HepG2 (cell line): ENCODE measurements around the gene GFY. TPM values are rescaled to one million over a fixed set of nuclear protein-coding genes. Genes with fewer than 3 reads are reported as not detected.

Source experiments
- HMGA1 ChIP-seq: sonication (generic); formaldehyde crosslinking; conservative IDR thresholded peaks from 2 replicates; pipeline ENCODE4 v1.4.0; 2020; ENCODE audit warnings: missing genetic modification reagents
- JARID2 ChIP-seq: sonication (generic); formaldehyde crosslinking; IDR thresholded peaks from 2 replicates; pipeline ENCODE4 v1.8.1; 2023; ENCODE audit warnings: missing genetic modification reagents, inconsistent platforms; ENCODE audit not compliant: insufficient replicate concordance
- MEF2D ChIP-seq: sonication (generic); formaldehyde crosslinking; IDR thresholded peaks from 2 replicates; pipeline ENCODE4 v1.5.1; 2020; ENCODE audit warnings: mild to moderate bottlenecking, missing genetic modification reagents
- NR2C2 ChIP-seq: sonication (generic); formaldehyde crosslinking; IDR thresholded peaks from 2 replicates; pipeline ENCODE4 v1.4.0; 2020; ENCODE audit warnings: missing genetic modification reagents, mild to moderate bottlenecking, moderate library complexity, borderline replicate concordance
- SMC3 ChIP-seq: IDR thresholded peaks from 2 replicates; pipeline ENCODE4 v1.6.1; 2011; ENCODE audit warnings: low read length, improper control_type of control experiment
- SNAI1 ChIP-seq: sonication (generic); formaldehyde crosslinking; IDR thresholded peaks from 2 replicates; pipeline ENCODE4 v1.5.0; 2020; ENCODE audit warnings: mild to moderate bottlenecking, missing genetic modification reagents, borderline replicate concordance
- SRSF9 ChIP-seq: fragments of 200-400 bp; formaldehyde crosslinking; IDR thresholded peaks from 2 replicates; pipeline ENCODE4 v1.6.1; 2018; ENCODE audit warnings: borderline replicate concordance, mild to moderate bottlenecking, low read depth, low read length; ENCODE audit not compliant: insufficient read depth, poor library complexity, severe bottlenecking
- TBP ChIP-seq: sonication (generic); formaldehyde crosslinking; IDR thresholded peaks from 2 replicates; pipeline ENCODE4 v1.5.0; 2020; ENCODE audit warnings: missing genetic modification reagents
- U2AF1 ChIP-seq: fragments of 200-400 bp; formaldehyde crosslinking; optimal IDR thresholded peaks from 2 replicates; pipeline ENCODE3; 2017; ENCODE audit warnings: mild to moderate bottlenecking, low read depth, low read length
- XBP1 ChIP-seq: sonication (generic); formaldehyde crosslinking; IDR thresholded peaks from 2 replicates; pipeline ENCODE4 v1.5.0; 2020; ENCODE audit warnings: missing genetic modification reagents
- ZBTB1 ChIP-seq: sonication (generic); formaldehyde crosslinking; IDR thresholded peaks from 2 replicates; pipeline ENCODE4 v1.4.0; 2020; ENCODE audit warnings: missing genetic modification reagents, borderline replicate concordance
- ZFP36 ChIP-seq: fragments of 150-350 bp; IDR thresholded peaks from 2 replicates; pipeline ENCODE4 v1.6.1; 2018; ENCODE audit warnings: borderline replicate concordance, low read length, low read depth; ENCODE audit not compliant: partially characterized antibody
- ZNF33A ChIP-seq: sonication (generic); formaldehyde crosslinking; IDR thresholded peaks from 2 replicates; pipeline ENCODE4 v1.5.1; 2020; ENCODE audit warnings: missing genetic modification reagents, mild to moderate bottlenecking, moderate library complexity, borderline replicate concordance
- ZNF607 ChIP-seq: sonication (generic); formaldehyde crosslinking; IDR thresholded peaks from 2 replicates; pipeline ENCODE4 v1.5.1; 2020; ENCODE audit warnings: missing genetic modification reagents, mild to moderate bottlenecking, borderline replicate concordance
- ZNF772 ChIP-seq: sonication (generic); formaldehyde crosslinking; IDR thresholded peaks from 2 replicates; pipeline ENCODE4 v1.5.0; 2020; ENCODE audit warnings: mild to moderate bottlenecking, missing genetic modification reagents
- ZNF775 ChIP-seq: sonication (generic); formaldehyde crosslinking; IDR thresholded peaks from 2 replicates; pipeline ENCODE4 v1.4.0; 2020; ENCODE audit warnings: missing genetic modification reagents, mild to moderate bottlenecking, moderate library complexity, borderline replicate concordance
- ZNF792 ChIP-seq: IDR thresholded peaks from 2 replicates; pipeline ENCODE4 v1.6.1; 2016
- ZXDC ChIP-seq: sonication (generic); formaldehyde crosslinking; IDR thresholded peaks from 2 replicates; pipeline ENCODE4 v1.5.0; 2020; ENCODE audit warnings: mild to moderate bottlenecking, missing genetic modification reagents
- polyA plus RNA-seq, 8 experiments: library from polyadenylated mRNA; depleted of rRNA in 3 of 8; stranded (reverse) in 7 of 8; unstranded in 1 of 8; fragments of >200 nt; fragmentation: Illumina TruSeq in 4 of 8; extraction: Trizol in 4 of 8; gene quantifications; 2 replicates each; pipeline versions ENCODE4 v1.2.1 to v1.2.3, GENCODE V29; 2011 to 2016; ENCODE audit warnings: low read depth in 4 of 8, missing spikeins in 1 of 8, mixed read lengths in 1 of 8; ENCODE audit not compliant: insufficient read depth in 1 of 8
- total RNA-seq, 5 experiments: library from RNA; depleted of rRNA; stranded (reverse); fragments of >200 nt; fragmentation: Illumina TruSeq; extraction: Trizol; gene quantifications; 2 replicates each; pipeline ENCODE4 v1.2.3, GENCODE V29; 2016; ENCODE audit warnings: low read depth in 1 of 5
- TF ChIP-seq, protein P1 (sequence below): sonication (generic); formaldehyde crosslinking; IDR thresholded peaks from 2 replicates; pipeline ENCODE4 v1.5.1; 2020; ENCODE audit warnings: missing genetic modification reagents, mild to moderate bottlenecking, borderline replicate concordance
- TF ChIP-seq, protein P2 (sequence below): sonication (generic); formaldehyde crosslinking; IDR thresholded peaks from 2 replicates; pipeline ENCODE4 v1.4.0; 2020; ENCODE audit warnings: missing genetic modification reagents
- TF ChIP-seq, protein P3 (sequence below): sonication (generic); formaldehyde crosslinking; conservative IDR thresholded peaks from 2 replicates; pipeline ENCODE4 v1.8.0; 2022; ENCODE audit warnings: missing genetic modification reagents
- TF ChIP-seq, protein P4 (sequence below): sonication (generic); formaldehyde crosslinking; IDR thresholded peaks from 2 replicates; pipeline ENCODE4 v1.4.0; 2020; ENCODE audit warnings: missing genetic modification reagents

The GFY gene
- total and polyA plus RNA-seq, 2 of the 13 experiments (the other 11 are each of a cell fraction or from before 2014, with no cell fraction given) = not detected

DNA sequence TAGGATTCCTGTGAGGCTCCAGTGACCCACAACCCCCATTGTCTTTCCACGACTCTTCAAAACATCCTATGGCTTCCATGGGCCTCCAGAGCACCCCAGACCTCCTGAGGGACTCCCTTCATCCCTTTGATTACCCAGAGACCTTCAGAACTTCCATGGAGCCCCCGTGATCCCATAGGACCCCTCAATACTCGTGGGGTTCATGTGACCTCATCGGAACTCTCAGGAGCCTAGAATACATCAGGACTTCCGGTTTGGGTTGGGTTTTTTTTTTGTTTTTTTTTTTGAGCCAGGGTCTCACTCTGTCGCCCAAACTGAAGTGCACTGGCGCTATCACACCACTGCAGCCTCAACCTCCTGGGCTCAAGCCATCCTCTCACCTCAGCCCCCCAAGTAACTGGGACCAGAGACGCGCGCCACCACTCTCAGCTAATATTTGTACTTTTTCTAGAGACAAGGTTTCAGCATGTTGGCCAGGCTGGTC, 28.6 kb downstream of the GFY start (continued):
- TF ChIP-seq, protein P1, sequence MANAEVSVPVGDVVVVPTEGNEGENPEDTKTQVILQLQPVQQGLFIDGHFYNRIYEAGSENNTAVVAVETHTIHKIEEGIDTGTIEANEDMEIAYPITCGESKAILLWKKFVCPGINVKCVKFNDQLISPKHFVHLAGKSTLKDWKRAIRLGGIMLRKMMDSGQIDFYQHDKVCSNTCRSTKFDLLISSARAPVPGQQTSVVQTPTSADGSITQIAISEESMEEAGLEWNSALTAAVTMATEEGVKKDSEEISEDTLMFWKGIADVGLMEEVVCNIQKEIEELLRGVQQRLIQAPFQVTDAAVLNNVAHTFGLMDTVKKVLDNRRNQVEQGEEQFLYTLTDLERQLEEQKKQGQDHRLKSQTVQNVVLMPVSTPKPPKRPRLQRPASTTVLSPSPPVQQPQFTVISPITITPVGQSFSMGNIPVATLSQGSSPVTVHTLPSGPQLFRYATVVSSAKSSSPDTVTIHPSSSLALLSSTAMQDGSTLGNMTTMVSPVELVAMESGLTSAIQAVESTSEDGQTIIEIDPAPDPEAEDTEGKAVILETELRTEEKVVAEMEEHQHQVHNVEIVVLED = peak; percentile 39; the same call in 1 of the 2 replicates
- TF ChIP-seq SNAI1 (peak; percentile 75; the same call in 1 of the 2 replicates), MEF2D (CRISPR knock-in tag) (no peak), SMC3 (no peak), ZNF607 (CRISPR knock-in tag) (peak; percentile 22; the same call in 1 of the 2 replicates), ZNF33A (CRISPR knock-in tag) (no peak), ZNF792 (CRISPR knock-in tag) (no peak), ZNF772 (CRISPR knock-in tag) (no peak; the same call in 1 of the 2 replicates), SRSF9 (no peak), ZNF775 (CRISPR knock-in tag) (no peak), ZXDC (CRISPR knock-in tag) (no peak), ZFP36 (no peak), NR2C2 (CRISPR knock-in tag) (0 out of 2 replicates have a peak, but pooled peaks have one; percentile 13), JARID2 (CRISPR knock-in tag) (no peak), XBP1 (CRISPR knock-in tag) (no peak), U2AF1 (peak; percentile 71), TBP (CRISPR knock-in tag) (no peak), HMGA1 (CRISPR knock-in tag) (no peak), ZBTB1 (CRISPR knock-in tag) (no peak)
- TF ChIP-seq, protein P2, sequence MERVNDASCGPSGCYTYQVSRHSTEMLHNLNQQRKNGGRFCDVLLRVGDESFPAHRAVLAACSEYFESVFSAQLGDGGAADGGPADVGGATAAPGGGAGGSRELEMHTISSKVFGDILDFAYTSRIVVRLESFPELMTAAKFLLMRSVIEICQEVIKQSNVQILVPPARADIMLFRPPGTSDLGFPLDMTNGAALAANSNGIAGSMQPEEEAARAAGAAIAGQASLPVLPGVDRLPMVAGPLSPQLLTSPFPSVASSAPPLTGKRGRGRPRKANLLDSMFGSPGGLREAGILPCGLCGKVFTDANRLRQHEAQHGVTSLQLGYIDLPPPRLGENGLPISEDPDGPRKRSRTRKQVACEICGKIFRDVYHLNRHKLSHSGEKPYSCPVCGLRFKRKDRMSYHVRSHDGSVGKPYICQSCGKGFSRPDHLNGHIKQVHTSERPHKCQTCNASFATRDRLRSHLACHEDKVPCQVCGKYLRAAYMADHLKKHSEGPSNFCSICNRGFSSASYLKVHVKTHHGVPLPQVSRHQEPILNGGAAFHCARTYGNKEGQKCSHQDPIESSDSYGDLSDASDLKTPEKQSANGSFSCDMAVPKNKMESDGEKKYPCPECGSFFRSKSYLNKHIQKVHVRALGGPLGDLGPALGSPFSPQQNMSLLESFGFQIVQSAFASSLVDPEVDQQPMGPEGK (CRISPR knock-in tag) = no peak
- TF ChIP-seq, protein P3, sequence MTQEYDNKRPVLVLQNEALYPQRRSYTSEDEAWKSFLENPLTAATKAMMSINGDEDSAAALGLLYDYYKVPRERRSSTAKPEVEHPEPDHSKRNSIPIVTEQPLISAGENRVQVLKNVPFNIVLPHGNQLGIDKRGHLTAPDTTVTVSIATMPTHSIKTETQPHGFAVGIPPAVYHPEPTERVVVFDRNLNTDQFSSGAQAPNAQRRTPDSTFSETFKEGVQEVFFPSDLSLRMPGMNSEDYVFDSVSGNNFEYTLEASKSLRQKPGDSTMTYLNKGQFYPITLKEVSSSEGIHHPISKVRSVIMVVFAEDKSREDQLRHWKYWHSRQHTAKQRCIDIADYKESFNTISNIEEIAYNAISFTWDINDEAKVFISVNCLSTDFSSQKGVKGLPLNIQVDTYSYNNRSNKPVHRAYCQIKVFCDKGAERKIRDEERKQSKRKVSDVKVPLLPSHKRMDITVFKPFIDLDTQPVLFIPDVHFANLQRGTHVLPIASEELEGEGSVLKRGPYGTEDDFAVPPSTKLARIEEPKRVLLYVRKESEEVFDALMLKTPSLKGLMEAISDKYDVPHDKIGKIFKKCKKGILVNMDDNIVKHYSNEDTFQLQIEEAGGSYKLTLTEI (CRISPR knock-in tag) = no peak
- TF ChIP-seq, protein P4, sequence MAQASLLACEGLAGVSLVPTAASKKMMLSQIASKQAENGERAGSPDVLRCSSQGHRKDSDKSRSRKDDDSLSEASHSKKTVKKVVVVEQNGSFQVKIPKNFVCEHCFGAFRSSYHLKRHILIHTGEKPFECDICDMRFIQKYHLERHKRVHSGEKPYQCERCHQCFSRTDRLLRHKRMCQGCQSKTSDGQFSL (CRISPR knock-in tag) = no peak
